ENCODE results near the gene ROBO1. TPM values are rescaled to one million over a fixed set of nuclear protein-coding genes. Genes with fewer than 3 reads are reported as not detected.

The ROBO1 gene
- total and polyA plus RNA-seq, 9 donors = 26.2 to 77.2 (median 38.7) TPM

GRCh38 chr3:79368403-79368802 lies 399.4 kb downstream of the ROBO1 start:
- WGBS (ENCODE audit: insufficient coverage) = no CpG with 5 or more reads among the region's 3 CpGs
- DNase-seq = no peak
- Histone ChIP-seq H3K27me3 (ENCODE audit: control insufficient read depth, insufficient read depth, low read length) (no peaks in the 10 kb centered on the region), H3K4me1 (ENCODE audit: control insufficient read depth, insufficient read depth, low read length) (no peaks in the 10 kb centered on the region), H3K36me3 (ENCODE audit: control insufficient read depth, insufficient read depth, low read length) (no peaks in the 10 kb centered on the region), H3K27ac (ENCODE audit: low read length) (no peak overlapping the region), H3K9me3 (replicated peaks; ENCODE audit: control insufficient read depth, low read depth, low read length) (no peaks in the 10 kb centered on the region), H3K4me3 (ENCODE audit: low read length) (no peak overlapping the region)

- no peak overlapping the region for H3K4me3 ChIP-seq (ENCODE audit: low read length)
- no peaks in the 10 kb centered on the region for H3K27me3 ChIP-seq (ENCODE audit: control insufficient read depth, insufficient read depth, low read length)
- WGBS (ENCODE audit: insufficient coverage) = 94% methylated on average over 5 of the region's 6 CpGs
- DNase-seq = no peak
- H3K4me1 ChIP-seq (ENCODE audit: control insufficient read depth, insufficient read depth, low read length) = no peaks in the 10 kb centered on the region
- H3K9me3 ChIP-seq (replicated peaks; ENCODE audit: control insufficient read depth, low read depth, low read length) = no peaks in the 10 kb centered on the region
- no peaks in the 10 kb centered on the region for H3K36me3 ChIP-seq (ENCODE audit: control insufficient read depth, insufficient read depth, low read length)
- no peak overlapping the region for H3K27ac ChIP-seq (ENCODE audit: low read length)
These were observed 400.0 kb downstream of the ROBO1 start for GRCh38 chr3:79367803-79368202.

- H3K36me3 ChIP-seq (ENCODE audit: control insufficient read depth, insufficient read depth, low read length) = no peaks in the 10 kb centered on the region
- no peaks in the 10 kb centered on the region for H3K27me3 ChIP-seq (ENCODE audit: control insufficient read depth, insufficient read depth, low read length)
- H3K27ac ChIP-seq (ENCODE audit: low read length) = no peak overlapping the region
- DNase-seq = no peak
- H3K4me1 ChIP-seq (ENCODE audit: control insufficient read depth, insufficient read depth, low read length) = no peaks in the 10 kb centered on the region
- no peaks in the 10 kb centered on the region for H3K9me3 ChIP-seq (replicated peaks; ENCODE audit: control insufficient read depth, low read depth, low read length)
- H3K4me3 ChIP-seq (ENCODE audit: low read length) = no peak overlapping the region
These were observed 400.7 kb downstream of the ROBO1 start for GRCh38 chr3:79367066-79367465.

DNA sequence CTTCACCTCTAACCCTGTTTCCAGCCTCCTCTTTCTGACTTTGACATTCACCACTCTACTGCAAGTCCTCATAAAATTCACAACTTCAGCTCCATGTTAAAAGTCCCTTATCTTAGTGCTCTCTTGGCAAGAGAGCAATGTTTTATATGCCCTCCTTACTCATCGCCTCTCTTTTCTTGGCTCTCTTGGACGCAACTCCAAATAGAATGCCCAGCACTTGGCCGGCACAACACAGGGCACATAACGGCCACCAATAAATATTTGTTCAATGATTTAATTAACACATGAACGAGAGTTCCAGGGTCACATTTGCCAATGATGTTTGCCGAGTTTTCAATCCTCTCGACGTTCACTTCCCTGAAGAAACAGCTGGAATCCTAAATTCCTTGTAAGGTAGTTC lies 401.4 kb downstream of the ROBO1 start:
- Histone ChIP-seq H3K27ac (ENCODE audit: low read length) (no peak overlapping the region), H3K4me3 (ENCODE audit: low read length) (no peak overlapping the region), H3K27me3 (ENCODE audit: control insufficient read depth, insufficient read depth, low read length) (no peaks in the 10 kb centered on the region), H3K4me1 (ENCODE audit: control insufficient read depth, insufficient read depth, low read length) (no peaks in the 10 kb centered on the region), H3K36me3 (ENCODE audit: control insufficient read depth, insufficient read depth, low read length) (no peaks in the 10 kb centered on the region), H3K9me3 (replicated peaks; ENCODE audit: control insufficient read depth, low read depth, low read length) (no peaks in the 10 kb centered on the region)
- WGBS (ENCODE audit: insufficient coverage) = no CpG with 5 or more reads among the region's 8 CpGs
- no peak for DNase-seq

DNA sequence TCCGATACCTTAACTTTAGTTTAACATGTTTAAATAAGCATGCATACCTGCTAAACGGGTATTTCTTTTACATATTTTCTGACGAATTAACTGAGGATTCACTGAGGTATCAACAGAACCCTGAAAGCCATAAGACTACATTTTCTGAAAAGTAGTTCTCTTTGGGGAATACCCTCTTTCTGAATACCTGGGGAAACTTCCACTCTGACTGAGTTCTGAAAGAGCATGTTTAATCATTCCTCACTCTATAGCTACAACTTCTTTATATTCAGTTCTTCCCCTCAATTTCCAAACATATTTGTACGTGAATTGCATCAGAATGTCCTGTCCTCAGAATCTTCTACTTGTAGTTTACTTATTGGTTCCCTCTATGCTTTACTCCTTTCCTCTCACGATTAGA lies 403.0 kb downstream of the ROBO1 start:
- Histone ChIP-seq H3K36me3 (ENCODE audit: control insufficient read depth, insufficient read depth, low read length) (no peaks in the 10 kb centered on the region), H3K9me3 (replicated peaks; ENCODE audit: control insufficient read depth, low read depth, low read length) (no peaks in the 10 kb centered on the region), H3K4me3 (ENCODE audit: low read length) (no peak overlapping the region), H3K27ac (ENCODE audit: low read length) (no peak overlapping the region), H3K4me1 (ENCODE audit: control insufficient read depth, insufficient read depth, low read length) (no peaks in the 10 kb centered on the region), H3K27me3 (ENCODE audit: control insufficient read depth, insufficient read depth, low read length) (no peaks in the 10 kb centered on the region)
- 81% methylated on average over 3 of the region's 5 CpGs for WGBS (ENCODE audit: insufficient coverage)
- DNase-seq = no peak

DNA sequence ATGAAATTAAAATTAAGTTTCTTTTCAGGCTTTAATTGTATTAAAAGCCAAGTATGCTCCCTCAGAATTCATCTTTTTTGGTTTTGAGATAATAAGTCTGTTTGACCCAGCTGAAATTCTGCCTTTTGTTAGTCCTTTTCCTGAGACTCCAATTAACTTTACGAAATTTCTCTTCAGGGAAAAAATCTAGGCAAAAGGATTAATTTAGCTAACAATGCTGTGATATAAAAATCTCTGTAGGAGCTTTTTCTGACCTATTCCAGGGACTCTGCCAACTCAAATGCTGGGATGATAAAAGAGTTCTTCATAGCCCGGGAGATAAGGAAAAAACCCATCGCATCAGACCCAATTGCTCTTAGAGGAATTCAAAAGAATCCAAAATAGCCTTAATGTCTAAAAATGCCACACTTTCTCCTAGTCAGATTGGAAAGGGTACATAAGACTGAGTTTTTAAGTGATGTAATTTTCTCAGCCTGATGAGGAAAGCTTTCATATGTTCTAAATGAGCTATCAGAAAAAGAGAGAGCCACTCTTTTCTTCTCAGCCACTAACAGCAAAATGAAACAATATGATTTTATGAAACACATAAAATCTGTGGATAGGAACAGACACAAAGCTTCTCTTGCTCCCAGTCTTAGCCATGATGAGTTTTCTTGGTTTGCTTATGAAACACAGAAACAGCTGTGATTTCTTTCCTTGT lies 405.1 kb downstream of the ROBO1 start:
- no peaks in the 10 kb centered on the region for H3K36me3 ChIP-seq (ENCODE audit: control insufficient read depth, insufficient read depth, low read length)
- WGBS (ENCODE audit: insufficient coverage) = no CpG with 5 or more reads among the region's 3 CpGs
- H3K9me3 ChIP-seq (replicated peaks; ENCODE audit: control insufficient read depth, low read depth, low read length) = no peaks in the 10 kb centered on the region
- no peak overlapping the region for H3K27ac ChIP-seq (ENCODE audit: low read length)
- H3K4me3 ChIP-seq (ENCODE audit: low read length) = no peak overlapping the region
- no peaks in the 10 kb centered on the region for H3K4me1 ChIP-seq (ENCODE audit: control insufficient read depth, insufficient read depth, low read length)
- H3K27me3 ChIP-seq (ENCODE audit: control insufficient read depth, insufficient read depth, low read length) = no peaks in the 10 kb centered on the region
- DNase-seq = no peak

- H3K27ac ChIP-seq (ENCODE audit: low read length) = no peak overlapping the region
- peak; percentile 59 for DNase-seq
- 100% methylated on average over 1 of the region's 7 CpGs for WGBS (ENCODE audit: insufficient coverage)
- H3K4me1 ChIP-seq (ENCODE audit: control insufficient read depth, insufficient read depth, low read length) = no peaks in the 10 kb centered on the region
- H3K36me3 ChIP-seq (ENCODE audit: control insufficient read depth, insufficient read depth, low read length) = no peaks in the 10 kb centered on the region
- no peak overlapping the region for H3K4me3 ChIP-seq (ENCODE audit: low read length)
- no peaks in the 10 kb centered on the region for H3K27me3 ChIP-seq (ENCODE audit: control insufficient read depth, insufficient read depth, low read length)
- no peaks in the 10 kb centered on the region for H3K9me3 ChIP-seq (replicated peaks; ENCODE audit: control insufficient read depth, low read depth, low read length)
These were observed 405.9 kb downstream of the ROBO1 start for GRCh38 chr3:79361748-79362378.

GRCh38 chr3:79358327-79358726 lies 409.5 kb downstream of the ROBO1 start:
- no peak for DNase-seq
- no peaks in the 10 kb centered on the region for H3K27me3 ChIP-seq (ENCODE audit: control insufficient read depth, insufficient read depth, low read length)
- no peaks in the 10 kb centered on the region for H3K36me3 ChIP-seq (ENCODE audit: control insufficient read depth, insufficient read depth, low read length)
- WGBS (ENCODE audit: insufficient coverage) = 0% methylated on average over 1 of the region's 4 CpGs
- H3K4me3 ChIP-seq (ENCODE audit: low read length) = no peak overlapping the region
- no peak overlapping the region for H3K27ac ChIP-seq (ENCODE audit: low read length)
- no peaks in the 10 kb centered on the region for H3K4me1 ChIP-seq (ENCODE audit: control insufficient read depth, insufficient read depth, low read length)
- H3K9me3 ChIP-seq (replicated peaks; ENCODE audit: control insufficient read depth, low read depth, low read length) = no peaks in the 10 kb centered on the region

DNA sequence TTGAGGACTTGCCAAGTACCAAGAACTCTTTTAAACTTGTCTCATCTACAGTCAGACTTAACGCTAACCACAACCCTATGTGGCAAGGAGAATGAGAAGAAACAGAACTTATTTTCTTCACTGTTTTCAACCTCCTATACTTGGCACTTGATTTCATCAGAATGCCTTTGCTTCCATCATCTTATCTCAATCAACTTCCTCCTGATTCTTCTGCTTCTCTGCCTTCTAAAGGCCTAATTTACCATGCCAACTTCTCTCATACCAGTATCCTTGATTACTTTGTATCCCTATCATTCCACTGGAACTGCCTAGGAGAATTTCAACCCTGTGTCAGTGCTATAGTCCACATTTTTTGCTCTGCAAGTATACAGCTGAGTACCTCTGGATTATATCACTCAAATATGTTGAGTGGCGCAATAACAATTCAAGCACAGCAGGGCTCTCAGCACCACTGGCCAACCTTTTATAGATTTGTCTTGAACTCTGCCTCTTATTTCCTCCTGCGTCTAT lies 413.6 kb downstream of the ROBO1 start:
- DNase-seq = no peak
- H3K27ac ChIP-seq (ENCODE audit: low read length) = no peak overlapping the region
- H3K4me3 ChIP-seq (ENCODE audit: low read length) = no peak overlapping the region
- H3K4me1 ChIP-seq (ENCODE audit: control insufficient read depth, insufficient read depth, low read length) = no peaks in the 10 kb centered on the region
- H3K9me3 ChIP-seq (replicated peaks; ENCODE audit: control insufficient read depth, low read depth, low read length) = no peaks in the 10 kb centered on the region
- 74% methylated on average over 2 of the region's 3 CpGs for WGBS (ENCODE audit: insufficient coverage)
- H3K36me3 ChIP-seq (ENCODE audit: control insufficient read depth, insufficient read depth, low read length) = no peaks in the 10 kb centered on the region
- no peaks in the 10 kb centered on the region for H3K27me3 ChIP-seq (ENCODE audit: control insufficient read depth, insufficient read depth, low read length)

GRCh38 chr3:79351699-79352098 lies 416.1 kb downstream of the ROBO1 start:
- no peak for DNase-seq
- Histone ChIP-seq H3K9me3 (replicated peaks; ENCODE audit: control insufficient read depth, low read depth, low read length) (no peaks in the 10 kb centered on the region), H3K4me3 (ENCODE audit: low read length) (no peak overlapping the region), H3K36me3 (ENCODE audit: control insufficient read depth, insufficient read depth, low read length) (no peaks in the 10 kb centered on the region), H3K4me1 (ENCODE audit: control insufficient read depth, insufficient read depth, low read length) (no peaks in the 10 kb centered on the region), H3K27me3 (ENCODE audit: control insufficient read depth, insufficient read depth, low read length) (no peaks in the 10 kb centered on the region), H3K27ac (ENCODE audit: low read length) (no peak overlapping the region)
- WGBS (ENCODE audit: insufficient coverage) = 40% methylated on average over 1 of the region's 2 CpGs
